Stimulated activated CD4-positive, alpha-beta T cell treated with anti-CD3 and anti-CD28 coated beads, TNF-alpha, amount 100 ng/mL, for 1 hour (primary cell): ENCODE results near the gene SMG7.

ENCODE experiments used
- DNase-seq, 3 donors: peaks; one replicate each; pipeline ENCODE4 v3.0.0-alpha.2; 2020; ENCODE audit warnings: low read depth in 3 of 3, low spot score in 1 of 3

SMG7 gene

GRCh38 chr1:183559061-183559460 lies 86.8 kb downstream of the SMG7 start:
- DNase-seq = no peak

DNA sequence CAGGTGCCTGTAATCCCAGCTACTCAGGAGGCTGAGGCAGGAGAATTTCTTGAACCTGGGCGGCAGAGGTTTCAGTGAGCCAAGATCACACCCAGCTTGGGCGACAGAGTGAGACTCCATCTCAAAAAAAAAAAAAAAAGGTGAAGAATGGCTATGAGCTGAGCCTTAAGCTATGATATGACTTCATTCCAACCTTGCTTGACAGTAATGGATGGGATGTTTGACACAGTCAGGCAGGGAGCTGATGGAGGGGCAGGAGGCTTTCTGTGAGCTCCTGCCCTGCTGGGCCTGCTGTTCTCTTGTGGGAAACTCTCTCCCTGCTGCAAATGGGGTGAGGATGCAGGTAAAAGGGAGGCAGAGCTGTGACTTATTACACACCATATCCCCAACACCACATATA lies 90.4 kb downstream of the SMG7 start:
- no peak for DNase-seq

DNA sequence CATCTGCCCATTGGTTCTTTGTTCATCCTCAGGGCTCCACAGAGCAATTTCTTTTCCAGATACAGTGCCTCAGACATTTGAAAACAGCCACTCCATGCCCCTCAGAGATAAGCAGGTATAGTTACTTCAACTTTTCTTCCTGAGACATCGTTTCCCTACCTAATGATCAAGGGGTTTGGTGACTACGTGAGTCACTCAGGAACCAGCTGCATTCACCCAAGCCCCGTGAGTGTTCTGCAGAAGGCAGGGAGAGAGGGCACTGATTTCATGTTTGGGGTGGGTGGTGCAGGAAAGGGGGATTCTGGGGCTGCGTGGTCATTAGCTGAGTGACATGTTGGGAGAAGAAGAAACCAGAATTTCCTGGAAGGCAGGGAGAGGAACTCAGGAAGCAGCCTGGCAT lies 93.0 kb downstream of the SMG7 start:
- no peak for DNase-seq

DNA sequence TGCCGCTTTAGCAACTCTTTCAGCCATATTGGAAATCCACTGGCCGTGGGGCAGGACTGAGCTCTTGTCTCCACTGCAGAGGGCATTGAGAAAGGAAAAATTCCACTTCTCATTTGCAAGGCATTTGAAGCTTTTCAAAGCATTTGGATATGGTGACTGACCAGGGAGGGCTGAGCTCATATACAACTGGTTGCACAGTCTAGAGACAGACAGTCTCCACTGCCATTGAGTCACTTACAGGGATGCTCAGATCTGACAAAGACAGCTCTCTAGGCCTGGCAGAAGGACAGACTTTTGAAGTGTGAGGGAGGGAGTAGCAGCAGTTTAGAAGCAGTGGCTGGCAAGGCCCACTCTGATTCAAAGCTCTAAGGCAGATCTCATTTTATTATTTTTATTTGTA lies 93.7 kb downstream of the SMG7 start:
- DNase-seq = no peak

- no peak for DNase-seq
Measured at GRCh38 chr1:183567584-183567983, 95.3 kb downstream of the SMG7 start.

DNA sequence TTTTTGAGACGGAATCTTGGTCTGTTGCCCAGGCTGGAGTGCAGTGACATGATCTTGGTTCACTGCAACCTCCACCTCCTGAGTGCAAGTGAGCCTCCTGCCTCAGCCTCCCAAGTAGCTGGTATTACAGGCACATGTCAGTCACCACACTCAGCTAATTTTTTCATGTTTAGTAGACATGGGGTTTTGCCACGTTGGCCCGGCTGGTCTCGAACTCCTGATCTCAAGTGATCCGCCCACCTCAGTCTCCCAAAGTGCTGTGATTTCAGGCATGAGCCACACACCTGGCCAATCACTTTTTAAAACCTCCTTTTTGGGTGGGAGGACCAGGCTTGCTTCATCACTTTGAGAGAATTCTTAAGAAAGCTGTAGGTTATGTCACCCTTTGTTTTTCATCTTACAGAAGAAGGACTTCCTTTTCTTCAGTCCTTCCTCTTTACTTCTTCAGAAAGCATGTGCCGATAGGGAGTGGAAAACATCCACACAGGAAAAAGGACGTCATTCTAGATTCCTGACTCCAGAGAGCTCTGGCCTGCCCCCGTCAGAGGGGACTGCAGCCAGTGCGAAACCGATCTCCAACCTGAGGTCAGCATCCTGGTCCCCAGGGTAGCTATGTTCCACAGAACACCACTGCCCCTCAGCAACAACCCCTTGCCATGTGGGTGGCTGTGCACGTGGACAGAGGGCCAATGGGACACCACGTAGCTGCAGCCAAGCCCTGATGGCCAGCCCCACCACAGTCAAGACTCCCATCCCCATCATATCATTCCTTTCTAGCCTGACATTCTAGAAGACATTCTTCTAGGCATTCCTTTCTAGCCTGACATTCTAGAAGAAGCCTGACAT lies 96.1 kb downstream of the SMG7 start:
- no peak for DNase-seq

- no peak for DNase-seq
Measured at GRCh38 chr1:183569141-183569540, 96.8 kb downstream of the SMG7 start.

- DNase-seq = no peak
Measured at GRCh38 chr1:183569801-183570200, 97.5 kb downstream of the SMG7 start.

- no peak for DNase-seq
Measured at GRCh38 chr1:183570451-183570850, 98.2 kb downstream of the SMG7 start.

GRCh38 chr1:183571678-183572268 lies 99.5 kb downstream of the SMG7 start:
- no peak for DNase-seq

DNA sequence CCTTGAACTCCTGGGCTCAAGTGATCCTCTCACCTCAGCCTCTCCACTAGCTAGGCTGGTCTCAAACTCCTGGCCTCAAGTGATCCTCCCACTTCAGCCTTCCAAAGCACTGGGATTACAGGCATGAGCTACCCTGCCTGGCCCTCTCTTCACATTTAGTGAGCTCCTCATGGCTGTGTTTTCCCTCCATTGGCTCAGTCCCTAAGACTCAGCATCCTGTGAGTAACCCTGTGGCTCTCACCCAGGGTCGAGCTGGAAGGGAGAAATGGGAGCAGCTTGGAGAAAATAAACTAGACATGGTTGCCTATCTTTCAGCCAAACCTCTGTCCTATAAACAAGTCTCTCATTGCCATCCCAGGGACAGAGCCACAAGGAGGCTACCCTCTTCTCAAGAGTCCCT lies 100.4 kb downstream of the SMG7 start:
- DNase-seq = no peak

GRCh38 chr1:183575606-183576005 lies 103.3 kb downstream of the SMG7 start:
- DNase-seq = no peak

DNA sequence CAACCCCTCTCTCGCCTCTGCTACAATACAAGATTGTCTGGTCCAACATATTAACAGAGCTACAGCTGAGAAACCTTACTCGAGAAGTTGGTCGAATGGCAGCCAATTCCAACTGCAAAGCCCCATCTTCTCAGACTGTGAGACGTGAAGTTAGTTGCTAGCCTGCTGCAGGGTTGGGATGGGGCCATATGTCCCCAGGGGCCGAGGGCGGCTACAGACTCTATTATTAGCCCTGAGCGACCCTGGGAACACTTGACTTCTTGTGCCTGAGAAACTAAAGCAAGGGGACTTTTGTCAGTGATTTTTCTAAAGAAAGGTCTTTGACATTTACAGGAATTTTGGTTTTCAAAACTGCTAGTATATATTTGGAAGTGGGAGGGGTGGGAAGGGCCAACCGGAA lies 104.2 kb downstream of the SMG7 start:
- DNase-seq = no peak

DNA sequence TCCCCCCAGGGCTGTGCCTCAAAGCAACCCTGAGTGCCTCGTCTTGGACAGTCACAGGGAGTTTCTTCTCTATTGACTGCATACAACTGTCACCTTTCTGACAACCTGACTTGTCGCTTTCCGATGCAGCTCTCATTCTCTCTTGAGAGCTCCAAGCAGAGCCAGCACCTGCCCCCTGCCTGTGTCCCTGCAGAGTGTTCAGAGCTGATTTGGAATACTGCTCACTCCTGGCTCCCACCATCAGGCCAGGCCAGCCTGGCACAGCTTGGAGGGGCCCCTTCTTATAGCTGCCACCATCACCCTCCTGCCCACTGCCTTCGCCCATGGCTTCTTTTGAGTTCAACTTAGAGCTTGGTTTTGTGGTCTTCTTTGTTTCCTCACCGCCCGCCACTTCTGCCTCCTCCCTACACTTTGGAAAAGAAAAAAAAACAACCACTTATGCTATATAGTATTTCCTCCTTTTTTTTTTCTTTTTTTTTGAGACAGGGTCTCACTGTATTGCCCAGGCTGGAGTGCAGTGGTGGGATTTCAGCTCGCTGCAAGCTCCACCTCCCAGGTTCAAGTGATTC lies 105.7 kb downstream of the SMG7 start:
- no peak for DNase-seq

DNA sequence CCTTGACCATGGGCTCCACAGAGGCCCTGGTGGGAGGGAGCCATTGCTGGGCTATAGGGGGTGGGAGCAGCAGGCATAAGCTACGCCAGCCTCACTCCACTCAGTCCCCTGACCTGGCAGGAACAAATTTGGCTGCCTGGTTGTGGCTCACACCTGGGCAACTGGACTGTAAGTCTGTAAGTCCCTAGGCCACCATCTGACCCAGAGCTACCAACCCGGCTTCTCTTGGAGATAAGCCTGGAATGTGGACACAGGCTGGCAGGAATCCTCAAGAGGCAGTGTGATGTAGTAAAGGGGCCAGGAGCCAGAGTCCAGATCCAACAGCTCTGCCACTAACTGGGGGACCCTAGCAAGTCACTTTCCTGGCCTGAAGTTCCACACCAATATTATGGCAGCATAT lies 106.6 kb downstream of the SMG7 start:
- no peak for DNase-seq

GRCh38 chr1:183580281-183580682 lies 108.0 kb downstream of the SMG7 start:
- no peak for DNase-seq

DNA sequence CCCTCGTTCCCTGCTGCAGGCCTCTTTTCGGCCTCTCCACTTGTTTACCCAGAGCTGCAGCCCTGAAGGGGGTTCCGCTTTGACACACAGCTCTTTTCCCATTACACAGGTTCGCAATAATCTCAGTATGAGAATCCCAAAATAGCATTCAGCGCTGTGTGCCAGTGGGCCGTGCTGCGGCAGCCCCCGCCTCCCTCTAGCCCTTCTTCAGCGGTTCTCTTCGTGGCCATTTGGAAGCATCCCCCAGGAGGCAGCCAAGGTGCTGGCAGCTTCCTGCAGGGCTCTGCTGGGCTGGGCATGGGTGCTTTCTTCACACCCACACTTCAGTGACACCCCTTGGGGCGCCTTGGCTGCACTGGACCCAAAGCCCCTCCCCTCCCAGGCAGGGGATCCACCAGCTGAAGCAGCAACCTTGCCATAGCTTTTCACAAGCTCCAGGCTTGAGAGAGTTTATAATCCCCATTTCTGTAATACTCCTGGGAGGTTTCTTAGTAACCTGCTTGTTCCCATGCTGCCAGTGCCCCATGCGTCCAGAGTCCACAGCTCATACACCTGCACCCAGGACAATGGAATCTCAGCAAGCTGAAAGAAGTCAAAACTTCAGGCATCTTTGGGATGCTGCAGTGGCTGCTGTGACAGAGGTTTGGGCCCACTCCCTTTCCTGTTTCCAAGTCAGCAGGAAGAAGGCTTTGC lies 109.9 kb downstream of the SMG7 start:
- DNase-seq = no peak

- no peak for DNase-seq
Measured at GRCh38 chr1:183583466-183583865, 111.2 kb downstream of the SMG7 start.

DNA sequence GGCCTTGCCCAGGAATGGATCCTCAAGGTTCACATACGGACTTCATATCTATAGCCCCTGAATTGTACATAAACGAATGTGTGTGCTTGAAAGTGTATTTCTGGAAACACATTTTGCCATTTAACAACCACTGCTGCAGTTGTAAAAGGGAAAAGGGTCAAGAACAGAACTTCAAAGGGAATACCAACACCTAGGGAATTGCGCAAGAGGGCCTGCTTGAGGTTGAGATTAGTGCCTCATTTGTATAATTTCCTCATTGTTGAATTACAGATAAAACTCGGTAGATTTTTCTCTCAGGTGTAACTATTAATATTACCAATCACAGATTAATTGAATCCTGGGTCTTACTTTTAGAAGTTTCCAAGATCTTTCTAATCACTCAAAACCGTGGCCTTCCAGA lies 111.8 kb downstream of the SMG7 start:
- no peak for DNase-seq

- DNase-seq = no peak
Measured at GRCh38 chr1:183585038-183585437, 112.7 kb downstream of the SMG7 start.

DNA sequence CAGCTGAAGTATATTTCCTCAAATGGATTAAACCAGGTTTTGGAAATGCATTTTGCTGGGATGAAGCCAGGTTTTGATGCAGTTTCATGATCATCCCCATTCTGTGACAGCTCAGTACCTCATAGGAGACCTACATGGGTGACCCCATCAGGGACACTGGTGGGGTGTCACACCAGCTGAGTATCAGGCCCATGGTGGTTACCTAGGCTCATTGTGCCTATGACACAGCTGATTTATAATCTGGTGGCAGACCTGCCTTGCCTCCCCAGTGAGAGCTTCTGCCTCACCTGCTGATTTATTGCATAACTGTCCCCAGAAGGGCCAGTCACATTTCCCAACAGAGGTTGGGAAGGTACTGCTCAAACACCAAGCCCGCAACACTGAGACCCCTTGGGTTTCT lies 114.2 kb downstream of the SMG7 start:
- no peak for DNase-seq

DNA sequence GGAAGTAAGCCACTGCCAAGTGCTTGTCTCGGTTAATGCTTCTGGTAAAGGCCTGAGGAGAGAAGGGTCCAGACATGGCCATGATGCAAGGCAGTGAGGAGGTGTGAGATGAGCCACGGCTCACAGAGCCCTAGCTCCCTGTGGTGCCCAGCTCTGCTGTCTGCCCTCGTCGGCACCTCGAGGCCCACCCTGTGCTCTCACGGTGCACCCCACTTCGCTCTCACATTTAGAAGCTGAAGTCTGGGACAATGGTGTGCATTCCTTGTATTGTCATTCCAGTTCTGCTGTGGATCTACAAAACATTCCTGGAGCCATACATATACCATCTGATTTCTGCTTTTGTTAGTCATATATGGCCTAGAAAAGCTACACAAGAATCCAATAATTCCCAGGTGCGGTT lies 114.6 kb downstream of the SMG7 start:
- no peak for DNase-seq
